Uterus (tissue), 4 donors: Measurements from ENCODE around the gene MEP1A. TPM values are rescaled to one million over a fixed set of nuclear protein-coding genes. Genes with fewer than 3 reads are reported as not detected.

Experiments
- DNase-seq, 2 donors: peaks; one replicate each; pipeline ENCODE4 v3.0.0-alpha.2; 2019 to 2020
- H3K27ac ChIP-seq, 2 donors: fragments of 200-600 bp; sonication (generic); 1 replicate in 1 of 2; 2 replicates in 1 of 2; pipeline ENCODE4 v1.5.1; 2016 to 2018
- H3K27me3 ChIP-seq, 2 donors: fragments of 200-600 bp; sonication (generic); one replicate each; pipeline ENCODE4 v1.5.1; 2018 to 2019; ENCODE audit warnings: control low read depth in 1 of 2
- H3K36me3 ChIP-seq, 2 donors: fragments of 200-600 bp; sonication (generic); one replicate each; pipeline ENCODE4 v1.5.1; 2019; ENCODE audit warnings: control low read depth in 1 of 2
- H3K4me1 ChIP-seq, 2 donors: fragments of 200-600 bp; sonication (generic); one replicate each; pipeline ENCODE4 v1.5.1; 2018 to 2019; ENCODE audit warnings: control low read depth in 1 of 2
- H3K4me3 ChIP-seq, 2 donors: fragments of 200-600 bp; sonication (generic); 1 replicate in 1 of 2; 2 replicates in 1 of 2; pipeline ENCODE4 v1.5.1; 2018 to 2019; ENCODE audit warnings: mild to moderate bottlenecking in 1 of 2
- H3K9me3 ChIP-seq, 2 donors: fragments of 200-600 bp; sonication (generic); one replicate each; pipeline ENCODE4 v1.5.1; 2019; ENCODE audit warnings: control low read depth in 1 of 2
- POLR2A ChIP-seq, 2 donors: fragments of 450-650 bp; IDR thresholded peaks; one replicate each; pipeline ENCODE4 v1.6.1; 2016; ENCODE audit warnings: antibody characterized with exemption in 2 of 2, mild to moderate bottlenecking in 1 of 2, moderate library complexity in 1 of 2
- intact Hi-C: fragments of 100-400 bp; cut with DNase I; formaldehyde crosslinking; loops from one replicate; pipeline ENCODE4 v1.15.1; 2023; ENCODE audit warnings: low total_unique reads
- total RNA-seq, 4 donors: library from RNA; depleted of rRNA in 3 of 4; stranded (reverse); fragments of >200 nt in 3 of 4; gene quantifications; one replicate each; pipeline versions ENCODE4 v1.1.0 to v1.2.4, GENCODE V29; 2014 to 2023
- TF ChIP-seq, protein P1 (sequence below), 4 experiments: fragments of 200-600 bp in 2 of 4; fragments of 450-650 bp in 2 of 4; sonication (generic) in 2 of 4; IDR thresholded peaks; one replicate each; pipeline ENCODE4 v1.5.1; 2016 to 2019; ENCODE audit warnings: antibody characterized with exemption in 4 of 4, mild to moderate bottlenecking in 2 of 4, moderate library complexity in 1 of 4
- donor health status: DM: yes; HTN: yes; CAD: no.

The MEP1A gene
- total RNA-seq, 4 donors from 2014 or later, result under 0.01 TPM; not detected in 3

GRCh38 chr6:46794068-46794467 is 879 bp downstream of the MEP1A start:
- no peaks in the 10 kb centered on the region for H3K27me3 ChIP-seq
- intact Hi-C loops, result no loop called here
- TF ChIP-seq POLR2A (IDR thresholded peaks at IDR 0.05), result no peak
- TF ChIP-seq, protein P1, sequence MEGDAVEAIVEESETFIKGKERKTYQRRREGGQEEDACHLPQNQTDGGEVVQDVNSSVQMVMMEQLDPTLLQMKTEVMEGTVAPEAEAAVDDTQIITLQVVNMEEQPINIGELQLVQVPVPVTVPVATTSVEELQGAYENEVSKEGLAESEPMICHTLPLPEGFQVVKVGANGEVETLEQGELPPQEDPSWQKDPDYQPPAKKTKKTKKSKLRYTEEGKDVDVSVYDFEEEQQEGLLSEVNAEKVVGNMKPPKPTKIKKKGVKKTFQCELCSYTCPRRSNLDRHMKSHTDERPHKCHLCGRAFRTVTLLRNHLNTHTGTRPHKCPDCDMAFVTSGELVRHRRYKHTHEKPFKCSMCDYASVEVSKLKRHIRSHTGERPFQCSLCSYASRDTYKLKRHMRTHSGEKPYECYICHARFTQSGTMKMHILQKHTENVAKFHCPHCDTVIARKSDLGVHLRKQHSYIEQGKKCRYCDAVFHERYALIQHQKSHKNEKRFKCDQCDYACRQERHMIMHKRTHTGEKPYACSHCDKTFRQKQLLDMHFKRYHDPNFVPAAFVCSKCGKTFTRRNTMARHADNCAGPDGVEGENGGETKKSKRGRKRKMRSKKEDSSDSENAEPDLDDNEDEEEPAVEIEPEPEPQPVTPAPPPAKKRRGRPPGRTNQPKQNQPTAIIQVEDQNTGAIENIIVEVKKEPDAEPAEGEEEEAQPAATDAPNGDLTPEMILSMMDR (IDR thresholded peaks at IDR 0.05), result no peak
- no peak for DNase-seq
- H3K4me1 ChIP-seq, result no peaks in the 10 kb centered on the region
- H3K9me3 ChIP-seq, result no peaks in the 10 kb centered on the region
- H3K4me3 ChIP-seq, result no peak overlapping the region
- H3K36me3 ChIP-seq, result no peaks in the 10 kb centered on the region
- no peak overlapping the region for H3K27ac ChIP-seq

DNA sequence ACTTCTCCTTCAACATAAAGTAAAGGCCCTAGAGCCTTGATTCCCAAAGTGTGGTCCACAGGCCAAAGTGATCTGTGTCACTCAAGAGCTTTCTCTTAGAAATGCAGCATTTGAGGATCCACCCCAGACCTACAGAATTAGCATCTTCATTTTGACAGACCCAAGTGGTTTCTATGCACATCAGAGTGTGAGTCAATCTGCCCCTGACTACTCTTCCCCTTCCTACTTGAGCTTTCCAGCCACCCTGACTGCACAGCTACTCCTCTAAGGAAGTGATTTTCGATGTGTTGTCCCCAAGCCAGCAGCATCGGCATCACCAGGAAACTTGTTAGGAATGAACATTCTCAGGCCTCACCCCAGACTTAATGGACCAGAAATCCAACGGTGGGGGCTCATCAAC is 2.6 kb downstream of the MEP1A start:
- TF ChIP-seq, protein P1 (IDR thresholded peaks at IDR 0.05), result no peak
- TF ChIP-seq POLR2A (IDR thresholded peaks at IDR 0.05), result no peak
- H3K27ac ChIP-seq, result no peak overlapping the region
- no peaks in the 10 kb centered on the region for H3K27me3 ChIP-seq
- H3K9me3 ChIP-seq, result no peaks in the 10 kb centered on the region
- H3K36me3 ChIP-seq, result no peaks in the 10 kb centered on the region
- DNase-seq, result no peak
- intact Hi-C loops, result no loop called here
- no peaks in the 10 kb centered on the region for H3K4me1 ChIP-seq
- no peak overlapping the region for H3K4me3 ChIP-seq

DNA sequence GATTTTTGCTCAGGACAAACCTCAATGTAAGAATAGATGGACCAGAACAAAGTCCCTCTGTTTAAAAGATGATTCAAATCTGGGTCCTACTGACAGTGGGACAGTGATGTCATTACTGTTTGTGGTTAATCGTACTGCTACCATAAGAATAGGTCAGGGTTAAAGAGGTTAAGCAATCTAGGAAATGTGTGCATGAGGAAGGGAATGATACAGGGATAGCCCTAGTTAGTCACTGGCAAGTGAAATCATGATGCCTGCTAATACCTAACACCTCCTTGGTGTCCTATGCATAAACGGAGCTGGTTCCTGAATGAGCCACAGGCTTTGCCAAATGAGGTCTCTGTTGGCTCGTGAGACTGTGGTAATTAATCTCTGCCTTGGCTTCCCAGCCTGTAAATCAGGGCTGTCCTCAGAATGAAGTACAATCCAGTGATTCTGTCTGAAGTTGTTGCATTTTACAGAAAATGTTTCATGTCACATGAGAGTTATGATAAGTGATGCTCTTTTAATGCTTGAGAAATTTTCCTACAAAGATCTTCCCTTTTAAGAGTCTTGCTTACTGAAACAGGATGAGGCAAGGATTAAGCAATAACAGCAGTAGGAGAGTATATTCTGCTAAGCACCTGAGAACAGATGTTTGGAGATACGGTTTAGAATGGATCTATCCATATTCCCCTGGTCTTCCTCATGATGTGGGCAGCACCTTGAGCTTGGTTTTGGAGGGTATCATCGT is 3.8 kb downstream of the MEP1A start:
- TF ChIP-seq POLR2A (IDR thresholded peaks at IDR 0.05), result no peak
- TF ChIP-seq, protein P1 (IDR thresholded peaks at IDR 0.05), result no peak
- Histone ChIP-seq H3K4me3 (no peak overlapping the region), H3K27ac (no peak overlapping the region), H3K36me3 (no peaks in the 10 kb centered on the region), H3K27me3 (no peaks in the 10 kb centered on the region), H3K9me3 (no peaks in the 10 kb centered on the region), H3K4me1 (no peaks in the 10 kb centered on the region)
- DNase-seq, result no peak
- intact Hi-C loops, result no loop called here

DNA sequence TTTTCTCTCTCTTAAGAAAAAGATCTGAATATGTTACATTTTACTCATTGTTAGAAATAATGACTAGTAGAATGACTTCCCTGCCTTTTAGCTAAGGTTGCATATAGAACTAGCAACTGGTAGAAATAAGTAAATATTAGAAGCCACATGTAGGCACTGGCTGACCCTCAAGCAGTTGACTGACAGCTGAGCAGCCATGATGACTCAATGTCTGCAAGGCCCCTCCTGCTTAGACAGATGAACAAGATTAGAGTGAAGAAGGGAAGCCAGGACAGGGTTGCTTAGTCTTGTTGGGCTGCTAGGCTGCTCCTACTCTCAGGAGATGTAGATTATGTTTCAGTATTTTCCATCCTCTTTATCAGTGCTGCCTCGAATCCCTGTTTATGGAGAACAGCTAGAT is 6.5 kb downstream of the MEP1A start:
- no peak for TF ChIP-seq POLR2A (IDR thresholded peaks at IDR 0.05)
- TF ChIP-seq, protein P1 (IDR thresholded peaks at IDR 0.05), result no peak
- Histone ChIP-seq H3K4me3 (no peak overlapping the region), H3K27ac (no peak overlapping the region), H3K36me3 (no peaks in the 10 kb centered on the region), H3K4me1 (no peaks in the 10 kb centered on the region), H3K27me3 (no peaks in the 10 kb centered on the region), H3K9me3 (no peaks in the 10 kb centered on the region)
- no peak for DNase-seq
- intact Hi-C loops, result no loop called here

GRCh38 chr6:46808806-46809205 is 15.6 kb downstream of the MEP1A start:
- TF ChIP-seq POLR2A (IDR thresholded peaks at IDR 0.05), result no peak
- TF ChIP-seq, protein P1 (IDR thresholded peaks at IDR 0.05), result no peak
- intact Hi-C loops, result no loop called here
- no peak for DNase-seq
- Histone ChIP-seq H3K27ac (no peak overlapping the region), H3K27me3 (no peaks in the 10 kb centered on the region), H3K36me3 (no peaks in the 10 kb centered on the region), H3K4me3 (no peak overlapping the region), H3K9me3 (no peaks in the 10 kb centered on the region), H3K4me1 (no peaks in the 10 kb centered on the region)
